ENCODE measurements around the gene CHCT1. TPM values are rescaled to one million over a fixed set of nuclear protein-coding genes. Genes with fewer than 3 reads are reported as not detected.

The CHCT1 gene
- total and polyA plus RNA-seq, 2 of the 8 experiments (the other 6 are each of a cell fraction or from before 2014, with no cell fraction given): 0.06 TPM; not detected in 1

DNA sequence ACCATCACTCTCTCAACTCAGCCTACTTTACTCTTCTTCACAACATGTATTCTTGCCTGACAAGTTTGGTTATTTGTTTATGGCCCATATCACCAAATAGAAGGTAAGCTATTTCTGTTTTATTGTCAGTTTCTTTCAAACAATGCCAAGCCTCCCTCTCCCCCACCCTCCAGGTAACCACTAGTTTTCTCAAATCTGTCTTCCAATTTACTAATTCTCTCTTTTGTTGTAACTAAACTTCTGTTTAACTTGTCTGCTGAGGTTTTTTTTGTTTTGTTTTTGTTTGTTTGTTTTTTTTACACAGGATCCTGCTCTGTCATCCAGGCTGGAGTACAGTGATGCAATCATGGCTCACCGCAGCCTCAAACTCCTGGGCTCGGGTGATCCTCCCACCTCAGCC lies 34.9 kb downstream of the CHCT1 start:
- Histone ChIP-seq H2AFZ (ENCODE audit: low read length) (no peak overlapping the region), H4K5ac (ENCODE audit: insufficient read length, low read depth, low read length) (no peak overlapping the region), H3K4me2 (ENCODE audit: insufficient read depth in 1 of 2, low read depth in 2 of 2, low read length in 2 of 2) (no peak overlapping the region), H3K27ac (ENCODE audit: low read depth, low read length) (no peak overlapping the region), H3K23ac (ENCODE audit: insufficient read length) (no peak overlapping the region), H3K18ac (ENCODE audit: extremely low read depth, low read length) (no peak overlapping the region), H3K4ac (replicated peaks; ENCODE audit: insufficient read length, low read depth, low read length) (no peak overlapping the region), H3K79me1 (ENCODE audit: low read depth, low read length) (no peaks in the 10 kb centered on the region), H3K56ac (replicated peaks; ENCODE audit: insufficient read length, low read depth, low read length) (no peak overlapping the region), H3K14ac (ENCODE audit: insufficient read length) (no peak overlapping the region), H2BK5ac (ENCODE audit: low read depth, low read length) (no peak overlapping the region), H2AK5ac (ENCODE audit: low read depth, low read length) (no peak overlapping the region), H4K8ac (ENCODE audit: extremely low read depth, insufficient read depth, low read length) (no peak overlapping the region), H2BK120ac (replicated peaks; ENCODE audit: low read depth, low read length) (no peak overlapping the region), H2BK20ac (ENCODE audit: low read length) (no peak overlapping the region), H3K4me3 (ENCODE audit: extremely low read depth in 1 of 4, insufficient read depth in 2 of 4, low read depth in 3 of 4, low read length in 4 of 4) (no peak overlapping the region), H3K36me3 (ENCODE audit: control insufficient read depth in 2 of 4, insufficient read depth in 4 of 4, low read length in 3 of 4) (peaks cover 4 to 48% (median 11%) of the 10 kb centered on the region in 4 experiments; a peak in 7 of 8 replicates), H3K9me3 (ENCODE audit: insufficient read depth in 2 of 2, low read depth in 1 of 2, low read length in 1 of 2) (no peaks in the 10 kb centered on the region), H3K9ac (replicated peaks in 1 of 4; ENCODE audit: extremely low read depth in 1 of 4, low read depth in 3 of 4, low read length in 3 of 4) (no peak overlapping the region), H2BK12ac (ENCODE audit: low read depth, low read length) (no peak overlapping the region), H4K20me1 (replicated peaks in 1 of 2; ENCODE audit: control insufficient read depth in 1 of 2, insufficient read depth in 2 of 2, low read length in 2 of 2) (no peaks in the 10 kb centered on the region), H3K27me3 (replicated peaks in 1 of 4; ENCODE audit: control insufficient read depth in 3 of 4, extremely low read depth in 1 of 4, insufficient read depth in 3 of 4, low read length in 3 of 4) (no peaks in the 10 kb centered on the region), H3K4me1 (replicated peaks in 1 of 4; ENCODE audit: control insufficient read depth in 3 of 4, insufficient read depth in 4 of 4, low read length in 3 of 4) (no peaks in the 10 kb centered on the region), H2BK15ac (ENCODE audit: low read length) (no peak overlapping the region), H3K79me2 (ENCODE audit: control insufficient read depth in 1 of 2, insufficient read depth in 2 of 2, low read length in 2 of 2) (no peaks in the 10 kb centered on the region), H4K91ac (replicated peaks; ENCODE audit: insufficient read length, low read length) (no peak overlapping the region), H3K23me2 (ENCODE audit: low read depth, low read length) (no peaks in the 10 kb centered on the region)
- ChIA-PET POLR2A (ENCODE audit: partially characterized antibody) (no interaction called here), CTCF (ENCODE audit: partially characterized antibody) (interaction anchor here (0.6 to 0.7 kb wide), 3 partner anchors 18 to 211 kb away, joined by 4 to 5 read pairs (median 4); no protein-coding TSS in a partner anchor)
- DNase-seq (ENCODE audit: low read depth in 1 of 2, low spot score in 2 of 2) (no peak), FAIRE-seq (no peak)
- WGBS, 2 experiments (ENCODE audit: extremely low coverage in 1 of 2, insufficient coverage in 1 of 2, insufficient read length in 1 of 2, insufficient replicate concordance in 2 of 2, low coverage in 1 of 2, low lambda C conversion rate in 2 of 2, missing lambda C conversion rate in 1 of 2): 97% methylated on average over 2 of the region's 2 CpGs; no CpG with 5 or more reads in 1 of the 2 experiments
- TF ChIP-seq, protein P1, sequence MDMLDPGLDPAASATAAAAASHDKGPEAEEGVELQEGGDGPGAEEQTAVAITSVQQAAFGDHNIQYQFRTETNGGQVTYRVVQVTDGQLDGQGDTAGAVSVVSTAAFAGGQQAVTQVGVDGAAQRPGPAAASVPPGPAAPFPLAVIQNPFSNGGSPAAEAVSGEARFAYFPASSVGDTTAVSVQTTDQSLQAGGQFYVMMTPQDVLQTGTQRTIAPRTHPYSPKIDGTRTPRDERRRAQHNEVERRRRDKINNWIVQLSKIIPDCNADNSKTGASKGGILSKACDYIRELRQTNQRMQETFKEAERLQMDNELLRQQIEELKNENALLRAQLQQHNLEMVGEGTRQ (IDR thresholded peaks at IDR 0.05; ENCODE audit: low read length): no peak
- TF ChIP-seq, protein P2, sequence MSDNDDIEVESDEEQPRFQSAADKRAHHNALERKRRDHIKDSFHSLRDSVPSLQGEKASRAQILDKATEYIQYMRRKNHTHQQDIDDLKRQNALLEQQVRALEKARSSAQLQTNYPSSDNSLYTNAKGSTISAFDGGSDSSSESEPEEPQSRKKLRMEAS (IDR thresholded peaks at IDR 0.05): no peak
- no peak for TF ChIP-seq TEAD4 (IDR thresholded peaks at IDR 0.05; ENCODE audit: low read depth, low read length)

Measured in H1 (cell line).